Measurements from ENCODE around the gene PIK3CD. TPM values are rescaled to one million over a fixed set of nuclear protein-coding genes. Genes with fewer than 3 reads are reported as not detected.
A peak's percentile ranks its signal among the peaks of the same experiment; 100 is the strongest.

The PIK3CD gene
- total RNA-seq, 1 experiment from 2014 or later: 43.5 TPM

GRCh38 chr1:9766759-9767442, 115.4 kb downstream of the PIK3CD start:
- Histone ChIP-seq H3K9me2 (replicated peaks; ENCODE audit: insufficient read depth, low read length) (no peaks in the 10 kb centered on the region), H3K9ac (ENCODE audit: low read length) (no peak overlapping the region), H3K36me3 (ENCODE audit: insufficient read depth, low read length) (0 out of 2 replicates have a peak, but pooled peaks cover 6% of the 10 kb centered on the region), H3K79me2 (ENCODE audit: low read length) (peaks cover 74% of the 10 kb centered on the region), H3K4me1 (ENCODE audit: low read length) (peaks cover 3% of the 10 kb centered on the region; the same call in 1 of the 2 replicates), H4K20me1 (ENCODE audit: insufficient read depth, low read depth, low read length) (peaks cover 18% of the 10 kb centered on the region; the same call in 1 of the 2 replicates), H3K27ac (ENCODE audit: low read length) (no peak overlapping the region), H2AFZ (ENCODE audit: low read length) (no peak overlapping the region), H3K4me2 (ENCODE audit: low read depth, low read length, poor library complexity, severe bottlenecking) (no peak overlapping the region), H3K27me3 (ENCODE audit: low read length) (no peaks in the 10 kb centered on the region), H3K9me3 (ENCODE audit: low read length) (no peaks in the 10 kb centered on the region), H3K4me3 (ENCODE audit: low read length) (no peak overlapping the region)
- DNase-seq: no peak

DNA sequence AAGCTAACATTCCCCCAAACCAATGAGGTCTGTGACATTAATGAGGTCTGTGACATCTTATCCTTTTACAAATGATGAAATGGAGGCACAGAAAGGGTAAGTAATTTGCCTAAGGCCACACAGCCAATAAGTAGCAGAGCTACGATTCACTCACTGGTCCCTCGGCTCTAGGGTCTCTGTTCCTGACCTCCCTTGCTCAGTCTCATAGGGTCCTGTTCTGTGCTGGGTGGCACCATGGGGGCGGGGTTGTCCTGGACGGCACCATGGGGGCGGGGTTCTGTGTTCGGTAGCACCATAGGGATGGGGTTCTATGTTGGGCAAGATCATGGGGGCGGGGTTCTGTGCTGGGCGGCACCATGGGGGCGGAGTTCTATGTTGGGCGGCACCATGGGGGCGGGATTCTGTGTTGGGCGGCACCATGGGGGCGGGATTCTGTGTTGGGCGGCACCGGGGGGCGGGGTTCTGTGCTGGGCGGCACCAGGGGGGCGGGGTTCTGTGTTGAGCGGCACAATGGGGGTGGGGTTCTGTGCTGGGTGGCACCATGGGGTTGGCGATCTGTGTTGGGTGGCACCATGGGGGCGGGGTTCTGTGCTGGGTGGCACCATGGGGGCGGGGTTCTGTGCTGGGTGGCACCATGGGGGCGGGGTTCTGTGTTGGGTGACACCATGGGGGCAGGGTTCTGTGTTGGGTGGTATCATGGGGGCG, 116.6 kb downstream of the PIK3CD start:
- peaks cover 3% of the 10 kb centered on the region; the same call in 1 of the 2 replicates for H3K4me1 ChIP-seq (ENCODE audit: low read length)
- DNase-seq: peak; percentile 81
- peaks cover 18% of the 10 kb centered on the region; the same call in 1 of the 2 replicates for H4K20me1 ChIP-seq (ENCODE audit: insufficient read depth, low read depth, low read length)
- no peak overlapping the region for H3K9ac ChIP-seq (ENCODE audit: low read length)
- H3K4me3 ChIP-seq (ENCODE audit: low read length): no peak overlapping the region
- peaks cover 15% of the 10 kb centered on the region; the same call in 1 of the 2 replicates for H3K36me3 ChIP-seq (ENCODE audit: insufficient read depth, low read length)
- H3K27me3 ChIP-seq (ENCODE audit: low read length): no peaks in the 10 kb centered on the region
- H3K4me2 ChIP-seq (ENCODE audit: low read depth, low read length, poor library complexity, severe bottlenecking): no peak overlapping the region
- no peak overlapping the region for H3K27ac ChIP-seq (ENCODE audit: low read length)
- no peaks in the 10 kb centered on the region for H3K9me3 ChIP-seq (ENCODE audit: low read length)
- no peaks in the 10 kb centered on the region for H3K9me2 ChIP-seq (replicated peaks; ENCODE audit: insufficient read depth, low read length)
- H2AFZ ChIP-seq (ENCODE audit: low read length): no peak overlapping the region
- peaks cover 78% of the 10 kb centered on the region for H3K79me2 ChIP-seq (ENCODE audit: low read length)

DNA sequence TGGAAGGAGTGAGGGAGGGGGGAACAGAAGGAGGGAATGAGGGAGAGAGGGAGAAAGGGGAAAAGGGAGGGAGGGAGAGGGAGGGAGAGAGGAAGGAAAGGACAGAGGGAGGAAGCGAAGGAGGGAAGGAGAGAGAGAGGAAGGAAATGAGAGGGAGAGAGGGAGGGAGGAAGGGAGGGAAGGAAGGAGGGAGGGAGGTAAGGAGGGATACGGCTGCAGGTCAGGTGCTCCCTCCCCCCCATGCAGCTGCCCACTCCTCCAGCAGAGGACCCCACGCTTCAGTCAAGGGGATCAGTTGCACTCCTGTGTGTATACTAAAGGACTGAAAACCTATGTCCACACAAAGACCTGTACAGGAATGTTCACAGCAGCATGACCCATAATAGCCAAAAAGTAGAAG, 117.5 kb downstream of the PIK3CD start:
- Histone ChIP-seq H3K79me2 (ENCODE audit: low read length) (peaks cover 75% of the 10 kb centered on the region), H3K4me3 (ENCODE audit: low read length) (no peak overlapping the region), H3K4me1 (ENCODE audit: low read length) (peaks cover 3% of the 10 kb centered on the region; the same call in 1 of the 2 replicates), H3K9me3 (ENCODE audit: low read length) (no peaks in the 10 kb centered on the region), H3K9me2 (replicated peaks; ENCODE audit: insufficient read depth, low read length) (no peaks in the 10 kb centered on the region), H3K36me3 (ENCODE audit: insufficient read depth, low read length) (peaks cover 17% of the 10 kb centered on the region; the same call in 1 of the 2 replicates), H2AFZ (ENCODE audit: low read length) (no peak overlapping the region), H3K4me2 (ENCODE audit: low read depth, low read length, poor library complexity, severe bottlenecking) (no peak overlapping the region), H3K27ac (ENCODE audit: low read length) (no peak overlapping the region), H4K20me1 (ENCODE audit: insufficient read depth, low read depth, low read length) (peaks cover 10% of the 10 kb centered on the region; the same call in 1 of the 2 replicates), H3K27me3 (ENCODE audit: low read length) (no peaks in the 10 kb centered on the region), H3K9ac (ENCODE audit: low read length) (no peak overlapping the region)
- no peak for DNase-seq

DNA sequence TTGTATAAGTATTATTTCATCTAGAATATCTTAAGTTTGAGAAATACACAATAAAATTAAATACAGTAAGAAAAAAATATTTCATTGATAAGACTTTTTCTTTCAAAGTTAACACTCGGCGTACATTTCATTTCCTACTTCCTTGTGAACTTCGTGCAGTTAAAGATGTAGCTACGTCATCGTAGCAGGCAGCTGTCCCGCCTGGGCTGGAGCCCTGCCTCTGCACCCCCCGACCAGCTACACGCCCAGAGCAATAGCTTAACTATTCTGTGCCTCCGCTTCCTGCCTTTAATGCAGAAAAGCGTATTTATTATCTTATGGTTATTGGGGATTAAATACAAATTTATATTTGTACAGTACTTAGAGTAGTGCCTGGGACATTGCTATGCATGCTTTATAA, 118.8 kb downstream of the PIK3CD start:
- peaks cover 72% of the 10 kb centered on the region for H3K79me2 ChIP-seq (ENCODE audit: low read length)

DNA sequence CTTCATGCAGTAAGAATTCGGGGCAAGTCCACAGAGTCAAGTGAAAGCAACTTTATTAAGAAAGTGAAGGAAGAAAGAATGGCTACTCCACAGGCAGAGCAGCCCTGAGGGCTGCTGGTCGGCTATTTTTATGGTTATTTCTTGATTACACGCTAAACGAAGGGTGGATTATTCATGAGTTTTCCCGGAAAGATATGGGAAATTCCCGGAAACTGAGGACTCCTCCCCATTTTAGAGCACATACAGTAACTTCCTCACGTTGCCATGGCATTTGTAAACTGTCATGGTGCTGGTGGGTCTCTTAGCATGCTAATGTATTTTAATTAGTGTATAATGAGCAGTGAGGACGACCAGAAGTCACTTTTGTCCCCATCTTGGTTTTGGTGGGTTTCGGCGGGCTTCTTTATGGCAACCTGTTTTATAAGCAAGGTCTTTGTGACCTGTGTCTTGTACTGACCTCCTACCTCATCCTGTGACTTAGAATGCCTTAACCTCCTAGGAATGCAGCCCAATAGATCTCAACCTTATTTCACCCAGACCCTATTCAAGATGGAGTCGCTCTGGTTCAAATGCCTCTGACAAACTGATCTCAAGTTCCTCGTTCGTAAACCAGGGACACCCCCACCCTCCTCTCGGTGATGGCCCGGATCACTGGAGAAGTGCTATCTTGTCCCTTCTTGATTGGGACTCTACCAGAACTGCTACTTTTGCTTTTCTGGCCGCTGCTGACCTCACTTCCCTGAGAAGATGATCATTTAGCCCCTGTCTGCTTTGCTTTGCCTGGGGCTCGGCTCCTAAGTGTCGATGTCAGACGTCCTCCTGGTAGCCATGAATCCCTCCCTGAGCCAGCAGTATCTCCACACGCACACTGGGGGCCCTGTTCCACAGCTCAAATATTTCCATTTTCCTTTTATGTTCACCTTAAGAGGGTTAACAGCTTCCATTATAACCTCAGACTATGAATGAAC, 123.5 kb downstream of the PIK3CD start:
- H3K9me2 ChIP-seq (replicated peaks; ENCODE audit: insufficient read depth, low read length): no peaks in the 10 kb centered on the region
- no peaks in the 10 kb centered on the region for H3K9me3 ChIP-seq (ENCODE audit: low read length)
- no peak overlapping the region for H3K4me2 ChIP-seq (ENCODE audit: low read depth, low read length, poor library complexity, severe bottlenecking)
- no peak overlapping the region for H3K4me3 ChIP-seq (ENCODE audit: low read length)
- no peaks in the 10 kb centered on the region for H3K27me3 ChIP-seq (ENCODE audit: low read length)
- H3K79me2 ChIP-seq (ENCODE audit: low read length): peaks cover 82% of the 10 kb centered on the region
- no peak overlapping the region for H3K27ac ChIP-seq (ENCODE audit: low read length)
- H3K36me3 ChIP-seq (ENCODE audit: insufficient read depth, low read length): peaks cover 14% of the 10 kb centered on the region; the same call in 1 of the 2 replicates
- H3K9ac ChIP-seq (ENCODE audit: low read length): no peak overlapping the region
- H3K4me1 ChIP-seq (ENCODE audit: low read length): no peaks in the 10 kb centered on the region
- peaks cover 6% of the 10 kb centered on the region; the same call in 1 of the 2 replicates for H4K20me1 ChIP-seq (ENCODE audit: insufficient read depth, low read depth, low read length)
- no peak for DNase-seq
- no peak overlapping the region for H2AFZ ChIP-seq (ENCODE audit: low read length)

More for the DNA sequence above, 118.8 kb downstream of the PIK3CD start:
- DNase-seq: no peak
- peaks cover 3% of the 10 kb centered on the region; the same call in 1 of the 2 replicates for H3K4me1 ChIP-seq (ENCODE audit: low read length)
- no peak overlapping the region for H3K4me3 ChIP-seq (ENCODE audit: low read length)
- no peak overlapping the region for H3K9ac ChIP-seq (ENCODE audit: low read length)
- peaks cover 15% of the 10 kb centered on the region; the same call in 1 of the 2 replicates for H3K36me3 ChIP-seq (ENCODE audit: insufficient read depth, low read length)
- no peak overlapping the region for H2AFZ ChIP-seq (ENCODE audit: low read length)
- no peaks in the 10 kb centered on the region for H3K9me2 ChIP-seq (replicated peaks; ENCODE audit: insufficient read depth, low read length)
- H3K4me2 ChIP-seq (ENCODE audit: low read depth, low read length, poor library complexity, severe bottlenecking): no peak overlapping the region
- no peaks in the 10 kb centered on the region for H3K27me3 ChIP-seq (ENCODE audit: low read length)
- H3K27ac ChIP-seq (ENCODE audit: low read length): no peak overlapping the region
- 0 out of 2 replicates have a peak, but pooled peaks cover 9% of the 10 kb centered on the region for H4K20me1 ChIP-seq (ENCODE audit: insufficient read depth, low read depth, low read length)
- H3K9me3 ChIP-seq (ENCODE audit: low read length): no peaks in the 10 kb centered on the region

DNA sequence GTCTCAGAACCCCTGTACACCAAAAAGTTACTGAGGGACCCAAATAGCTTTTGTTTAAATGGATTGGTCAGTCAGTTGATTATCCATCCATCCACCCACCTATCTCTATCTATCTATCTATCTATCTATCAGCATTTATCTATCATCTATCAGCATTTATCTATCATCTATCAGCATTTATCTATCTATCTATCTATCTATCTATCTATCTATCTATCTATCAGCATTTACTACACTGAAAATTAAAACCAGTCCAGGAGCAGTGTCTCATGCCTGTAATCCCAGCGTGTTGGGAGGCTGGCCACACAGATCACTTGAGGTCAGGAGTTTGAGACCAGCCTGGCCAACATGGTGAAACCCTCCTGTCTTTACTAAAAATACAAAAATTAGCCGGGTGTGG, 125.2 kb downstream of the PIK3CD start:
- H2AFZ ChIP-seq (ENCODE audit: low read length): no peak overlapping the region
- H3K9me2 ChIP-seq (replicated peaks; ENCODE audit: insufficient read depth, low read length): no peaks in the 10 kb centered on the region
- H4K20me1 ChIP-seq (ENCODE audit: insufficient read depth, low read depth, low read length): peaks cover 12% of the 10 kb centered on the region; the same call in 1 of the 2 replicates
- no peak overlapping the region for H3K27ac ChIP-seq (ENCODE audit: low read length)
- H3K36me3 ChIP-seq (ENCODE audit: insufficient read depth, low read length): peaks cover 16% of the 10 kb centered on the region; the same call in 1 of the 2 replicates
- no peak overlapping the region for H3K4me2 ChIP-seq (ENCODE audit: low read depth, low read length, poor library complexity, severe bottlenecking)
- no peak overlapping the region for H3K4me3 ChIP-seq (ENCODE audit: low read length)
- no peaks in the 10 kb centered on the region for H3K9me3 ChIP-seq (ENCODE audit: low read length)
- DNase-seq: no peak
- H3K79me2 ChIP-seq (ENCODE audit: low read length): peaks cover 88% of the 10 kb centered on the region
- no peak overlapping the region for H3K9ac ChIP-seq (ENCODE audit: low read length)
- H3K27me3 ChIP-seq (ENCODE audit: low read length): no peaks in the 10 kb centered on the region
- peaks cover 13% of the 10 kb centered on the region for H3K4me1 ChIP-seq (ENCODE audit: low read length)

All from Karpas-422 (cell line).